Peyer's patch (tissue), 4 donors: ENCODE measurements around the gene SLC29A1. TPM values are rescaled to one million over a fixed set of nuclear protein-coding genes. Genes with fewer than 3 reads are reported as not detected.
"Not testable (repeated sequence)": the region's sequence is repeated elsewhere in the genome, so short reads cannot be mapped to it uniquely, and the experiment has no call there.

Source experiments
- DNase-seq, 3 donors: peaks; one replicate each; pipeline ENCODE4 v3.0.0-alpha.2; 2017 to 2019
- H3K27ac ChIP-seq, 4 donors: fragments of 200-600 bp; sonication (generic); one replicate each; pipeline ENCODE4 v1.5.1; 2016 to 2019
- H3K27me3 ChIP-seq, 2 donors: fragments of 200-600 bp; sonication (generic); one replicate each; pipeline ENCODE4 v1.5.1; 2019
- H3K36me3 ChIP-seq, 3 donors: fragments of 200-600 bp; sonication (generic); one replicate each; pipeline ENCODE4 v1.5.1; 2016 to 2019
- H3K4me1 ChIP-seq, 4 donors: fragments of 200-600 bp; sonication (generic); one replicate each; pipeline ENCODE4 v1.5.1; 2016 to 2019
- H3K4me3 ChIP-seq, 4 donors: fragments of 200-600 bp; sonication (generic); 1 replicate in 3 of 4; 2 replicates in 1 of 4; pipeline ENCODE4 v1.5.1; 2016 to 2019; ENCODE audit warnings: mild to moderate bottlenecking in 1 of 4
- H3K9me3 ChIP-seq, 4 donors: fragments of 200-600 bp; sonication (generic); one replicate each; pipeline ENCODE4 v1.5.1; 2016 to 2019; ENCODE audit warnings: mild to moderate bottlenecking in 1 of 4
- POLR2A ChIP-seq, 2 donors: fragments of 450-650 bp; IDR thresholded peaks; one replicate each; pipeline ENCODE4 v1.5.1; 2017; ENCODE audit warnings: antibody characterized with exemption in 2 of 2, mild to moderate bottlenecking in 2 of 2, moderate library complexity in 2 of 2
- total RNA-seq, 4 donors: library from RNA; depleted of rRNA; stranded (reverse); fragments of >200 nt; gene quantifications; one replicate each; pipeline ENCODE4 v1.1.0, GENCODE V29; 2016
- TF ChIP-seq, protein P1 (sequence below), 6 experiments: fragments of 450-650 bp in 4 of 6; fragments of 200-600 bp in 2 of 6; sonication (generic) in 1 of 6; IDR thresholded peaks; one replicate each; pipeline ENCODE4 v1.5.1; 2017 to 2019; ENCODE audit warnings: antibody characterized with exemption in 6 of 6, mild to moderate bottlenecking in 3 of 6, moderate library complexity in 1 of 6

Gene SLC29A1
- total RNA-seq, 4 donors from 2014 or later = 4.4 to 25.6 (median 19.5) TPM

DNA sequence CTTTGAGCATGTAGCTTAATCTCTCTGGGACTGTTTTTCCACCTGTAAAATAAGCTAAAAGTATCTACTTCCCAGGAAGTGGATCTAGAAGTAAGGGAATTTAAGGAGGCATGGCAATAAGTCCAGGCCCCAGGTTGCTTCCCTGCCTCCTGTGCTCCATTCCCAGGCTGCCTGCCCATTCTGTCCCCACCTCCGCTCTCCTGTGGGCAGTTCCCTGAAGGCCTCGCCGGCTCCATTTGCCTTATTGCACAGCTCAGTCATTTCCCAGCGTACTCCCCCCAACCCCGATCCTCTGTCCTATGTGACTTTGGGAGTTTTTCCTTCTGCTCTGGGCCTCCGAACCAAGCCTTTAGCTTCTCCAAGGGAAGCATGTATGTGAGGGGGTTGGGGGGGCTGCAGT, 4.6 kb downstream of the SLC29A1 start:
- Histone ChIP-seq H3K4me3 (no peak overlapping the region), H3K4me1 (peaks cover 0 to 41% (median under 1%) of the 10 kb centered on the region in 4 donors), H3K27me3 (no peaks in the 10 kb centered on the region), H3K9me3 (no peaks in the 10 kb centered on the region), H3K27ac (no peak overlapping the region), H3K36me3 (no peaks in the 10 kb centered on the region)
- no peak for DNase-seq
- TF ChIP-seq, protein P1, sequence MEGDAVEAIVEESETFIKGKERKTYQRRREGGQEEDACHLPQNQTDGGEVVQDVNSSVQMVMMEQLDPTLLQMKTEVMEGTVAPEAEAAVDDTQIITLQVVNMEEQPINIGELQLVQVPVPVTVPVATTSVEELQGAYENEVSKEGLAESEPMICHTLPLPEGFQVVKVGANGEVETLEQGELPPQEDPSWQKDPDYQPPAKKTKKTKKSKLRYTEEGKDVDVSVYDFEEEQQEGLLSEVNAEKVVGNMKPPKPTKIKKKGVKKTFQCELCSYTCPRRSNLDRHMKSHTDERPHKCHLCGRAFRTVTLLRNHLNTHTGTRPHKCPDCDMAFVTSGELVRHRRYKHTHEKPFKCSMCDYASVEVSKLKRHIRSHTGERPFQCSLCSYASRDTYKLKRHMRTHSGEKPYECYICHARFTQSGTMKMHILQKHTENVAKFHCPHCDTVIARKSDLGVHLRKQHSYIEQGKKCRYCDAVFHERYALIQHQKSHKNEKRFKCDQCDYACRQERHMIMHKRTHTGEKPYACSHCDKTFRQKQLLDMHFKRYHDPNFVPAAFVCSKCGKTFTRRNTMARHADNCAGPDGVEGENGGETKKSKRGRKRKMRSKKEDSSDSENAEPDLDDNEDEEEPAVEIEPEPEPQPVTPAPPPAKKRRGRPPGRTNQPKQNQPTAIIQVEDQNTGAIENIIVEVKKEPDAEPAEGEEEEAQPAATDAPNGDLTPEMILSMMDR (IDR thresholded peaks at IDR 0.05) = no peak
- no peak for TF ChIP-seq POLR2A (IDR thresholded peaks at IDR 0.05)

DNA sequence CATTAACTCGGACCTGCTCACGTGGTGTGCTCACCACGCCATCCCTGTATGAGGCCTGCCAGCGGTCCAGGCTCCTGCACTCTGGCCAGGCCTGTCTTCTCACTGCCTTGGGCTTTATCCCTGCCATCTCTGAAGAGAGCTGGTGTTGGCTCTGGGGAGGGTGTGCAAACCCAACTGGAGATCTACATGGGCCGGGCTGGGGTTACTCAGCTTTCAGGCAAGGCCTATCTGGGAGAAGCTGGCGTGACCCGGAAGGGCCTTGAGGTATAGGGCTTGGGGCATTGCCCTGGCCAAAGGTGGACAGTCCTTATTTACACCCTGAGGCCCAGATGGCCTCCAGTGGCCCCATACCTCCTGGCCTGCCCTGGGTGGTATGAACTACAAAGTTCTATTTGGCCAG, 5.0 kb downstream of the SLC29A1 start:
- H3K27me3 ChIP-seq = no peaks in the 10 kb centered on the region
- no peak overlapping the region for H3K4me3 ChIP-seq
- DNase-seq = no peak
- no peaks in the 10 kb centered on the region for H3K9me3 ChIP-seq
- H3K27ac ChIP-seq = no peak overlapping the region
- no peaks in the 10 kb centered on the region for H3K36me3 ChIP-seq
- H3K4me1 ChIP-seq = peaks cover 0 to 43% (median 0%) of the 10 kb centered on the region in 4 donors
- TF ChIP-seq, protein P1 (IDR thresholded peaks at IDR 0.05) = no peak
- TF ChIP-seq POLR2A (IDR thresholded peaks at IDR 0.05) = no peak

DNA sequence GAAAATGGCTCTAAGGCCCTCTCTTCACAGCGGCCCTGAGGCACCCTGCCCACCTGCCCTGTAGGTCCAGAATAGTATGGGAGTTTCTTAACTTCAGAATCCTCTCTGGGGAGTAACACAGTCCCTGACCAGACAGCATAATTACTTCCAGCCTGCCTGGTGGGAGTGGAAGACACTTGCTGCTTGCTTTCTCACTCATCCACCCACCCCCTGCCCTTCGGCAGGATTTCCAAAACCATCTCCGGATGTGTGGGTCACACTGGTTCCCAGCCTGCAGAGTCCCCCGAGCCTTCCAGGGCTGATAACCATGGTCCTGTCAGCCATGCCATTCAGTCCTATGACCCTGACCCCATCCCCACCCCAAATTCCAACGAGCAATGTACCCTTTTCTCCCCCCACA, 5.4 kb downstream of the SLC29A1 start:
- H3K4me3 ChIP-seq = no peak overlapping the region
- H3K36me3 ChIP-seq = no peaks in the 10 kb centered on the region
- H3K27ac ChIP-seq = no peak overlapping the region
- peaks cover 0 to 43% (median 0%) of the 10 kb centered on the region in 4 donors for H3K4me1 ChIP-seq
- H3K9me3 ChIP-seq = no peaks in the 10 kb centered on the region
- H3K27me3 ChIP-seq = no peaks in the 10 kb centered on the region
- DNase-seq = no peak
- TF ChIP-seq POLR2A (IDR thresholded peaks at IDR 0.05) = no peak
- TF ChIP-seq, protein P1 (IDR thresholded peaks at IDR 0.05) = no peak

DNA sequence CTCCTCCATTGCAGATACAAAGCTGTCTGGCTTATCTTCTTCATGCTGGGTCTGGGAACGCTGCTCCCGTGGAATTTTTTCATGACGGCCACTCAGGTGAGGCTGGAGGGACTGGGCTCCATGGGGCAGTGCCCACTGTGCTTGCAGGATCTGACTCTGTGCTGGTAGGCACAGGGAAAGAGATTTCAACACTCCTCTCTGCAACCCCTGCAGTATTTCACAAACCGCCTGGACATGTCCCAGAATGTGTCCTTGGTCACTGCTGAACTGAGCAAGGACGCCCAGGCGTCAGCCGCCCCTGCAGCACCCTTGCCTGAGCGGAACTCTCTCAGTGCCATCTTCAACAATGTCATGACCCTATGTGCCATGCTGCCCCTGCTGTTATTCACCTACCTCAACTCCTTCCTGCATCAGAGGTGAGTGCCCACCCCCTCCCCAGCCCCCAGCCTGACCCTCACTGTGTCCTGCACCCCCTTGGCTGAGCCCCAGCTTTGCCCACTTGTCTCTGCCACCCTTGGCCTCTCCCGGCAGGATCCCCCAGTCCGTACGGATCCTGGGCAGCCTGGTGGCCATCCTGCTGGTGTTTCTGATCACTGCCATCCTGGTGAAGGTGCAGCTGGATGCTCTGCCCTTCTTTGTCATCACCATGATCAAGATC, 6.1 kb downstream of the SLC29A1 start:
- no peak overlapping the region for H3K27ac ChIP-seq
- no peaks in the 10 kb centered on the region for H3K36me3 ChIP-seq
- no peaks in the 10 kb centered on the region for H3K27me3 ChIP-seq
- no peak overlapping the region for H3K4me3 ChIP-seq
- peaks cover 0 to 43% (median 0%) of the 10 kb centered on the region in 4 donors for H3K4me1 ChIP-seq
- no peak for DNase-seq
- TF ChIP-seq POLR2A (IDR thresholded peaks at IDR 0.05) = no peak
- TF ChIP-seq, protein P1 (IDR thresholded peaks at IDR 0.05) = no peak
- no peaks in the 10 kb centered on the region for H3K9me3 ChIP-seq

DNA sequence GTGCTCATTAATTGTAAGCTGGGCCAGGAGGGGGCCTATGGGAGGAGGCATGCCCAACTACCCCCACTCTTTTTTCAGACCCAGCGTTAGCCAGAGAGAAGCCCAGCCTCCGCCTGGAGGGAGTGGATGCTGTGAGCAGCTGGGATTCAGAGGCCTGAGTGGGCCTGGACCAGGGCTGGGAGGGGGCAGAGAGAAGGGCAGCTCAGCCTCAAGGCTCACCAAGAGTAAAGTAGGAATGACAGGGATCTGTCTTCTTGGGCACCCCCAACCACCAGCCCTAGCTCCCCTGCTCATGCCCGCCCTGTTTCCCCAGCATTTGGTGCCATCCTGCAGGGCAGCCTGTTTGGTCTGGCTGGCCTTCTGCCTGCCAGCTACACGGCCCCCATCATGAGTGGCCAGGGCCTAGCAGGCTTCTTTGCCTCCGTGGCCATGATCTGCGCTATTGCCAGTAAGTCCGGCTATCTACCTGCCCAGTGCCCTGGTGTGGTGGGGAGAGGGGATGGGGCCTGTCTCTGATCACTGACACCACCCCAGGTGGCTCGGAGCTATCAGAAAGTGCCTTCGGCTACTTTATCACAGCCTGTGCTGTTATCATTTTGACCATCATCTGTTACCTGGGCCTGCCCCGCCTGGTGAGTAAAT, 6.8 kb downstream of the SLC29A1 start:
- no peak overlapping the region for H3K4me3 ChIP-seq
- peaks cover 0 to 44% (median 0%) of the 10 kb centered on the region in 4 donors for H3K4me1 ChIP-seq
- peak overlapping the region in 1 of 4 donors; percentile 15 for H3K27ac ChIP-seq
- no peaks in the 10 kb centered on the region for H3K27me3 ChIP-seq
- no peaks in the 10 kb centered on the region for H3K9me3 ChIP-seq
- H3K36me3 ChIP-seq = no peaks in the 10 kb centered on the region
- TF ChIP-seq POLR2A (IDR thresholded peaks at IDR 0.05) = no peak
- TF ChIP-seq, protein P1 (IDR thresholded peaks at IDR 0.05) = no peak
- DNase-seq = peak in 1 of 3 donors; percentile 7

DNA sequence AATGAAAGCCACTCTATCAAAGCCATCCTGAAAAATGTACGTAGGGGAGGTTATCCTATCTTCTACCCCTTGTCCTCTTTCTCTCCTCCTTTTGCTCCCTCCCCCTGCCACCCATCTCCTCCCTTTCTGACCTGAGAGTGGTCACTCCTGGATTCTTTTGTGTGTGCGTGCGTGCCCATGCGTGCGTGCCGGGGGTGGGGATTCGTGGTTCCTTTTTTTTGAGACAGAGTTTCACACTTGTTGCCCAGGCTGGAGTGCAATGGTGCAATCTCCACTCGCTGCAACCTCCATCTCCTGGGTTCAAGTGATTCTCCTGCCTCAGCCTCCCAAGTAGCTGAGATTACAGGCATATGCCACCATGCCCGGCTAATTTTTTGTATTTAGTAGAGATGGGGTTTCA, 8.0 kb downstream of the SLC29A1 start:
- H3K9me3 ChIP-seq, H3K36me3 ChIP-seq, H3K27ac ChIP-seq, H3K4me3 ChIP-seq, DNase-seq, H3K27me3 ChIP-seq: not testable (repeated sequence)
- peaks cover 0 to 35% (median 0%) of the 10 kb centered on the region in 4 donors for H3K4me1 ChIP-seq
